Right lobe of liver (tissue), 6 donors: ENCODE data around the gene MAPKAP1. TPM values are rescaled to one million over a fixed set of nuclear protein-coding genes. Genes with fewer than 3 reads are reported as not detected.

Experiments
- ATAC-seq, 4 donors: fragments of 200-7000 bp; cut with Tn5 transposase; one replicate each; pipeline ENCODE4 v1.9.1; 2020; ENCODE audit warnings: mild to moderate bottlenecking in 4 of 4, moderate library complexity in 4 of 4
- DNase-seq, 3 donors: peaks; one replicate each; pipeline ENCODE4 v3.0.0-alpha.2; 2020
- H3K27ac ChIP-seq, 3 donors: fragments of 200-600 bp; one replicate each; pipeline ENCODE4 v1.8.0; 2022
- H3K27me3 ChIP-seq, 2 donors: fragments of 200-600 bp; one replicate each; pipeline ENCODE4 v1.8.0; 2022
- H3K36me3 ChIP-seq, 4 donors: fragments of 200-600 bp; sonication (generic) in 1 of 4; one replicate each; pipeline versions ENCODE4 v1.5.1 to v1.8.0; 2017 to 2022; ENCODE audit warnings: control low read depth in 1 of 4
- H3K4me1 ChIP-seq, 4 donors: fragments of 200-600 bp; sonication (generic) in 1 of 4; one replicate each; pipeline versions ENCODE4 v1.5.1 to v1.8.0; 2017 to 2022; ENCODE audit warnings: control low read depth in 1 of 4
- H3K4me3 ChIP-seq, 3 donors: fragments of 200-600 bp; one replicate each; pipeline ENCODE4 v1.8.0; 2022
- H3K9me3 ChIP-seq, 4 donors: fragments of 200-600 bp; sonication (generic) in 1 of 4; one replicate each; pipeline versions ENCODE4 v1.5.1 to v1.8.0; 2017 to 2022; ENCODE audit warnings: control low read depth in 1 of 4
- CTCF ChIP-seq, 4 donors: fragments of 200-600 bp in 3 of 4; fragments of 450-650 bp in 1 of 4; IDR thresholded peaks; one replicate each; pipeline versions ENCODE4 v1.5.1 to v1.8.0; 2016 to 2022; ENCODE audit warnings: antibody characterized with exemption in 4 of 4, mild to moderate bottlenecking in 2 of 4
- POLR2A ChIP-seq: fragments of 450-650 bp; IDR thresholded peaks from one replicate; pipeline ENCODE4 v1.6.1; 2017; ENCODE audit warnings: antibody characterized with exemption, mild to moderate bottlenecking
- WGBS: methylation state at CpG from one replicate; pipeline ENCODE4 v1.1.6; 2018; ENCODE audit warnings: low coverage, low lambda C conversion rate; ENCODE audit not compliant: insufficient coverage; ENCODE audit errors: missing lambda C conversion rate; 5-methylcytosine and 5-hydroxymethylcytosine counted together
- intact Hi-C, 2 donors: fragments of 100-400 bp; cut with DNase I; formaldehyde crosslinking; loops; one replicate each; pipeline versions ENCODE4 v1.11.2 to v1.14.1; 2022
- total RNA-seq, 6 experiments: library from RNA; depleted of rRNA in 2 of 6; stranded (reverse); fragments of >200 nt in 2 of 6; fragmentation: NEBNext Ultra II Directional in 3 of 6; extraction: Animal tissue kit (Norgen Biotek cat#: 25700) in 3 of 6; gene quantifications; one replicate each; pipeline versions ENCODE4 v1.1.0 to v1.2.4, GENCODE V29; 2016 to 2023
- donor health status: DM: no; HTN: yes; CAD: no.
- donor health status: DM: no; HTN: no; CAD: no.
- donor health status: DM: no; HTN: no; CAD: no.
- donor health status: DM: no; HTN: yes; CAD: no.
- donor health status: DM: no; HTN: yes; CAD: no.

The MAPKAP1 gene
- total RNA-seq, 6 experiments from 2014 or later, result 29.6 to 53.2 (median 48.3) TPM

GRCh38 chr9:125439434-125440272 lies 267.4 kb downstream of the MAPKAP1 start:
- H3K4me1 ChIP-seq, result no peaks in the 10 kb centered on the region
- peaks cover 0 to 8% (median 0%) of the 10 kb centered on the region in 4 donors for H3K36me3 ChIP-seq
- intact Hi-C loops, result no loop called here
- TF ChIP-seq POLR2A (no peak), CTCF (IDR thresholded peaks at IDR 0.05) (no peak)
- no peaks in the 10 kb centered on the region for H3K27me3 ChIP-seq
- no peak for DNase-seq
- no peak for ATAC-seq
- H3K9me3 ChIP-seq, result no peaks in the 10 kb centered on the region
- no peak overlapping the region for H3K4me3 ChIP-seq
- WGBS, result 91% methylated on average over 8 of the region's 21 CpGs
- H3K27ac ChIP-seq, result no peak overlapping the region

GRCh38 chr9:125438506-125439433 lies 268.2 kb downstream of the MAPKAP1 start:
- H3K4me1 ChIP-seq, result no peaks in the 10 kb centered on the region
- no peak for DNase-seq

DNA sequence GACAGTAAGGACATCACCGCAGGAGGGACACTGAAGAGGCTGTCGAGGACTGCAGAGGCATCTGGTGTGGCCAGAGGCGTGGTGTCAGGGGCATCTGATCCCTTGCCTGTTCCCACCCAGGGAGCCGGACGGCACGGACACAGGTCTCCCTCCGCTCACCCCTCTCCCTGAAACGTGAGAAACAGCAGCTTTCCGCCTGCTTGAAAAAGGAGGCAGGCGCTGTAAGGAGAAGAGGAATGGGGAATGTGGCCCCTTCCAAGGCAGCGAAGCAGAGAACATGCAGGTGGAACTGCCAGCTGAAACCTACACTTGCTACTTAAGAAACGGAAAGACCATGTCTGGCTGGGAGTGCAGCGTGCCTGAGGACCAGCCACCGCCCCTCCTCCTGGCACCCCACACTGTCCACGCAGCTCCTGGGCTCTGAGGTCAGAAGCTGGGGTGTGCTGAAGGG lies 269.2 kb downstream of the MAPKAP1 start:
- Histone ChIP-seq H3K4me1 (no peaks in the 10 kb centered on the region), H3K4me3 (no peak overlapping the region), H3K27me3 (no peaks in the 10 kb centered on the region), H3K36me3 (peaks cover 0 to 3% (median 0%) of the 10 kb centered on the region in 4 donors), H3K27ac (no peak overlapping the region), H3K9me3 (no peaks in the 10 kb centered on the region)
- ATAC-seq (no peak), DNase-seq (peak in 1 of 3 donors; percentile 25)
- TF ChIP-seq POLR2A (no peak), CTCF (IDR thresholded peaks at IDR 0.05) (no peak)
- intact Hi-C loops, result no loop called here
- WGBS, result no CpG with 5 or more reads among the region's 15 CpGs

More at GRCh38 chr9:125438506-125439433, 268.2 kb downstream of the MAPKAP1 start:
- ATAC-seq, result no peak
- Histone ChIP-seq H3K36me3 (peaks cover 0 to 3% (median 0%) of the 10 kb centered on the region in 4 donors), H3K27me3 (no peaks in the 10 kb centered on the region), H3K9me3 (no peaks in the 10 kb centered on the region), H3K4me3 (no peak overlapping the region), H3K27ac (no peak overlapping the region)
- WGBS, result 87% methylated on average over 10 of the region's 32 CpGs
- no peak for TF ChIP-seq CTCF (IDR thresholded peaks at IDR 0.05)
- no peak for TF ChIP-seq POLR2A
- intact Hi-C loops, result no loop called here

- no peaks in the 10 kb centered on the region for H3K27me3 ChIP-seq
- intact Hi-C loops, result no loop called here
- WGBS, result 85% methylated on average over 8 of the region's 24 CpGs
- H3K4me3 ChIP-seq, result no peak overlapping the region
- ATAC-seq, result peak in 1 of 4 donors; percentile 6
- no peaks in the 10 kb centered on the region for H3K9me3 ChIP-seq
- no peaks in the 10 kb centered on the region for H3K4me1 ChIP-seq
- TF ChIP-seq POLR2A, result no peak
- no peak for TF ChIP-seq CTCF (IDR thresholded peaks at IDR 0.05)
- peaks cover 0 to 3% (median 0%) of the 10 kb centered on the region in 4 donors for H3K36me3 ChIP-seq
- peak in 1 of 3 donors; percentile 35 for DNase-seq
- H3K27ac ChIP-seq, result no peak overlapping the region
Measured at GRCh38 chr9:125436613-125437443, 270.2 kb downstream of the MAPKAP1 start.
